OCI-LY3 (cell line): ENCODE measurements around the gene FAM241B.

ENCODE experiments used
- CTCF ChIP-seq: fragments of 200-600, 300-600 bp; sonication (generic); IDR thresholded peaks from 2 replicates; pipeline ENCODE4 v1.5.1; 2014; ENCODE audit warnings: antibody characterized with exemption, low read length, low read depth
- EZH2phosphoT487 ChIP-seq: fragments of 200-600 bp; shearing (Covaris generic); IDR thresholded peaks from 2 replicates; pipeline ENCODE4 v1.6.1; 2018; ENCODE audit warnings: antibody characterized with exemption, mixed run types, low read depth

GRCh38 chr10:69612760-69613159 is 17.3 kb upstream of the FAM241B start:
- TF ChIP-seq CTCF = no peak
- TF ChIP-seq EZH2phosphoT487 = no peak
